Measurements from ENCODE around the gene CALHM5. TPM values are rescaled to one million over a fixed set of nuclear protein-coding genes. Genes with fewer than 3 reads are reported as not detected.
"Not testable (repeated sequence)": the region's sequence is repeated elsewhere in the genome, so short reads cannot be mapped to it uniquely, and the experiment has no call there.

Gene CALHM5
- total RNA-seq, 2 experiments from 2014 or later = not detected

DNA sequence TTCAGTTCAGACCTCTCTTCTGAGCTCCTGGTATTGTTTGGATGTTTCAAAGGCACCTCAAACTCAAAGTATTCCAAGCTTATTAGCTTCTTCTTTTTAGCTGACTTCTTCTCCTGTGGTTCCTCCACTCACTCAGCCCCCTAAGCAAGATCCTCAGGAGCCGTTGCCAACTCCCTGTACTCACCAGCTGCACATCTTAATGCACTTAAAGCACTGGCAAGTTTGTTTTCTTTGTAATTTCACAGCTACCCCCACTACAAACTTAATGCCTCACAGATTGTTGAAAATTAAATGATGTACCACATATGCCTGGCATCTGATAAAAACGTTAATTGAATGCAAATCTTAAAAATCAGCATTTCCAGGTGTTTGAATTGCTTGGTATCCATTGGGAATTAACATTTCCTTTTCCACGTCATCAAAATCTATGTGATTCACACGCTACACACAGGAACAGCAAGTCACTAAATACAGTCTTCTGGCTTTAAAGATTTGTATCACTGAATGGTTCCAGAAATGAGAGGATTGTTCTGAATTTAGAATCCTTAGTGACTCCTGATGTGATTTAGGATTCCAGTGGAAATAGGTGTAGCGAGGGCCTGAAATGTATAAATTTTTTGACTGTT is 25.8 kb upstream of the CALHM5 start:
- H3K9me3 Mint-ChIP-seq (ENCODE audit: low read depth) = no peaks in the 10 kb centered on the region
- no peak for ATAC-seq
- H3K36me3 Mint-ChIP-seq = no peaks in the 10 kb centered on the region
- CTCF ChIA-PET = no interaction called here
- H3K27ac Mint-ChIP-seq = no peak overlapping the region
- no peaks in the 10 kb centered on the region for H3K4me1 Mint-ChIP-seq
- no peak for DNase-seq
- no peak overlapping the region for H3K4me3 Mint-ChIP-seq
- peaks cover 64% of the 10 kb centered on the region for H3K27me3 Mint-ChIP-seq

DNA sequence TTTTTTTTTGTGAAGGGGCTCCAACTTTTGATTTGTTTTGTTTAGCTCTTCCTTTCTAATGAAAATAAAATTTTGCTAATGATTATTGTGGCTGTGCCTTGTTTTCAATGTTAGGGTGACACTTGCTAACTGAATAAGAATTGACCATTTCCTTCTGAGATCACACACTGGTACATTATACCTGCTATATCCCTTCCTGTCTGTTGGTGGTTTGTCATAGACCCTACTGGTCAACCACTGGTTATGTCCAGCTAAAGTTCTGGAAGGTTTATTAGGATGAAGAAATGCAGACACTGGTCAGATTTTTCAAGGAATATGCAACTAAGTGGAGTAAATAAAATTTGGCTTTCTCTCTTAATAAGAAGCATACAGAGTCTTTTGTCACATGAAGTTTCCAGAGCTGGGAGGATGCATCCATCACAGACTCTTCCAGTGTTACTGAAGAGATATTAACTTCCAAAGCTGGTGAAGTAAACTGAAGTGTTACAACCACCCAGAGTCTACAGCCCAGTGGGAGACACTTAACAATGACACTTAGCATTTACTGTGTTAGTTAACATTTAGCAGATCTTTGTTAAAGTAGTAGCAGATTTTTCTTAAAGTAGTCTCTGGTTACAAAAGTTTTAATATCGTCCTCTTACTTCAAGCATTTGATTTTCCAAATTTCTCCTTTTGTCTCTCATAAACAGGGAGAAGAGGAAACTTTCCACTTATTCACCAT is 19.7 kb upstream of the CALHM5 start:
- Mint-ChIP-seq H3K27me3 (peaks cover 34% of the 10 kb centered on the region), H3K27ac (no peak overlapping the region), H3K4me3 (no peak overlapping the region), H3K9me3 (ENCODE audit: low read depth) (no peaks in the 10 kb centered on the region), H3K36me3 (no peaks in the 10 kb centered on the region), H3K4me1 (no peaks in the 10 kb centered on the region)
- DNase-seq (no peak), ATAC-seq (no peak)
- CTCF ChIA-PET = no interaction called here

DNA sequence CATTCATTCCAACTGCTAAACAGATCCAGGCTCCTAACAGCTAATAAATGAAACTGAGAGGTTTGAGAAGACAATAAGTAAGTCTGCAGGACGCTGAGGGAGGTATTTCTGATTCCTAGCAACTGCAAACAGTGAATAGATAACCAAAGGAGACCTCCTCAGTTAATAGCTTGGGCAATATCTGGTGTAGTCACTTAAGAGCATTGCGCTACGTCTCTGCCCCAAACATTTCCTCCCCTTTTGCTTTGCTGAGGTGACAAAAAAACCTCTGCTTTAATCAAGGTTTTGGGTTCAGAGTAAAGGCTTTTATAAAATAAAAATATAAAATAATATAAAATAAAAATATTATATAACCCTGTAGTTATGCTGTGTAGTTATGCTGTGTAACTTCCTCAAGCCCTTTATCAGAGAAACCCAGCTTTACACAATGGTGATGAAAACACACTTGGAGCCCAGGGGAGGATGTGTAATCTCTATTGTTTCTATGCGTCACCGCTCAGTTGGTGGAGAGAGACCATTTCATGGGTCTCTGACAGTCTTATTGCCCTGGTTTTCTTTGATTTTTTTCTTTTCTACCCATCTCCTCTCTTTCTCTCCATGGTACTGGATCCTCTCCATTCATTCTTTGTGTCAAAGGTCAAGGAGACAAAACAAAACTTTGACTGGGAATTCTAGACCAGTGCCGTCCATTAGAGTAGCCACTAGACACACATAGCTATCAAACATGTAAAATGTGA is 18.9 kb upstream of the CALHM5 start:
- no peaks in the 10 kb centered on the region for H3K9me3 Mint-ChIP-seq (ENCODE audit: low read depth)
- CTCF ChIA-PET = no interaction called here
- ATAC-seq = no peak
- H3K36me3 Mint-ChIP-seq = no peaks in the 10 kb centered on the region
- H3K4me1 Mint-ChIP-seq = no peaks in the 10 kb centered on the region
- no peak overlapping the region for H3K4me3 Mint-ChIP-seq
- DNase-seq = no peak
- H3K27ac Mint-ChIP-seq = no peak overlapping the region
- H3K27me3 Mint-ChIP-seq = peaks cover 32% of the 10 kb centered on the region

DNA sequence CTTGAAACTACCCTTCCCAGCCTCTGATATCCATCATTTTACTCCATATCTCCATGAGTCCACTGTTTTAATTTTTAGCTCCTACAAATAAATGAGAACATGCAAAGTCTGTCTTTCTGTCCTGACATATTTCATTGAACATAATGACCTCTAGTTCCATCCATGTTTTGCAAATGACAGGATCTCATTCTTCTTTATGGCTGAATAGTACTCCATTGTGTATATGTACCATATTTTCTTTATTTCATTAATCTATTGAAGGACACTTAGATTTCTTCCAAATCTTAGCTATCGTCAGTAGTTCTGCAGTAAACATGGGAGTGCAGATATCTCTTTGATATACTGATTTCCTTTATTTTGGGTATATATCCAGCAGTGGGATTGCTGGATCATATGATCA is 16.3 kb upstream of the CALHM5 start:
- H3K4me1 Mint-ChIP-seq; H3K9me3 Mint-ChIP-seq (ENCODE audit: low read depth); ATAC-seq; CTCF ChIA-PET; H3K27ac Mint-ChIP-seq; H3K36me3 Mint-ChIP-seq; DNase-seq; H3K4me3 Mint-ChIP-seq: not testable (repeated sequence)
- H3K27me3 Mint-ChIP-seq = peaks cover 31% of the 10 kb centered on the region

DNA sequence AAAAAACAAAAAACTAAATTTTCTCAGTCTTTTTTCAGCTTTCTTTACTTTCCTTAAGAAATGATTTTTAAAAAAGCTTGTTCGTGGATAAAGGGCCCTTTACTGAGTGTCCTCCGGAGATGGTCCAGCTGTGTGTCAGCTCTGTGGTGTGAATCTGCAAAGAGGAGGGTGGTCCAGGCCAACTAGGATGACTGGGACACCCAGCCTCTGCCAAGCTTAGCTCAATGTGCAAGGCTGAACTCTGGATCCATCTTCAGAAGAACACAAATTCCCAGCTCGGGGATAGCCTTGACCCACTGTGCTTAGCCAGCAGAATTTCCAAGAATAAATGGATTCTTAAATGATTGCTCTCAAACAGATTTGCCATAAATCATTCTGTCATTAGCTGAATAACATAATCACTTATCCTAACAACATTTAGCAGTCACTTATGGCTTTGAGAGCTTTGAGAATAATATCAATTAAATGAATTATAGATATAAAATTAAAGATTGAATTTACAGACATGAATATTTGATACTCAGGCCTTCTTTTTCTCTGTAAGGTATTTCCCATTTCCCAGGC is 14.2 kb upstream of the CALHM5 start:
- CTCF ChIA-PET = interaction anchor here (0.7 to 0.9 kb wide), 3 partner anchors 15 to 43 kb away, joined by 3 to 4 read pairs (median 4); partner anchors contain the start of gene CALHM5
- no peak for ATAC-seq

DNA sequence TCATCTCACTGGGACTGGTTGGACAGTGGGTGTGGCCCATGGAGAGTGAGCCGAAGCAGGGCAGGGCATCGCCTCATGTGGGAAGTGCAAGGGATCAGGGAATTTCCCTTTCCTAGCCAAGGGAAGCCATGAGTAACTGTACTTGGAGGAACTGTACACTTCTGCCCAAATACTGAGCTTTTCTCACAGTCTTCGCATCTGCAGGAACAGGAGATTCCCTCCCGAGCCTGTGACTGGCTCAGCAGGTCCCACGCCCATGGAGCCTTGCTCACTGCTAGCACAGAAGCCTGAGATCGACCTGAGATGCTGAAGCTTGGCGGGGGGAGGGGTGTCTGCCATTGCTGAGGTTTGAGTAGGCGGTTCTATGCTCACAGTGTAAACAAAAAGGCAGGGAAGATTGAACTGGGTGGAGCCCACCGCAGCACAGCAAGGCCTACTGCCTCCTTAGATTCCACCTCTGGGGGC is 10.4 kb upstream of the CALHM5 start:
- H3K9me3 Mint-ChIP-seq (ENCODE audit: low read depth) = no peaks in the 10 kb centered on the region
- CTCF ChIA-PET = no interaction called here

More for the DNA sequence above, 14.2 kb upstream of the CALHM5 start:
- Mint-ChIP-seq H3K4me1 (no peaks in the 10 kb centered on the region), H3K27me3 (peaks cover 26% of the 10 kb centered on the region), H3K36me3 (peaks cover 5% of the 10 kb centered on the region), H3K27ac (no peak overlapping the region), H3K9me3 (ENCODE audit: low read depth) (no peaks in the 10 kb centered on the region), H3K4me3 (no peak overlapping the region)
- no peak for DNase-seq

DNA sequence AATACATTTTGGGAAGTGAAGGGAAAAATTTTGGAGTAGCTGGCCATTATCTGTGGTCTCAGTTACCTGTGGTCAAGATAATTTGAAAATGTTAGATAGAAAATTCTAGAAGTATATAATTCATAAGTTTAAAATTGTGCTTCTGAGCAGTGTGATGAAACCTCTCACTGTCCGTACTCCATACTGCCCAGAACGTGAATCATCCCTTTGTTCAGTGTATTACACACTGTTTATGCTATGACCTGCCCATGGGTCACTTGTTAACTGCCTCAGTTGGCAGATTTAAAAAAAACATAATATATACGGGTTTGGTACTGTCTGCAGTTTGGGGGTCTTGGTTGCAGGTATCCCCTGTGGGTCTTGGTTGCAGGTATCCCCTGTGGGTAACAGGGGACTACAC is 4.1 kb upstream of the CALHM5 start:
- Mint-ChIP-seq H3K9me3 (ENCODE audit: low read depth) (no peaks in the 10 kb centered on the region), H3K27me3 (peaks cover 35% of the 10 kb centered on the region), H3K4me3 (no peak overlapping the region), H3K36me3 (peaks cover 1% of the 10 kb centered on the region), H3K4me1 (no peaks in the 10 kb centered on the region), H3K27ac (no peak overlapping the region)
- CTCF ChIA-PET = no interaction called here
- DNase-seq (no peak), ATAC-seq (no peak)

More for the DNA sequence above, 10.4 kb upstream of the CALHM5 start:
- Mint-ChIP-seq H3K4me3 (no peak overlapping the region), H3K27ac (no peak overlapping the region), H3K4me1 (no peaks in the 10 kb centered on the region), H3K36me3 (peaks cover 6% of the 10 kb centered on the region), H3K27me3 (peaks cover 42% of the 10 kb centered on the region)
- ATAC-seq (no peak), DNase-seq (no peak)

DNA sequence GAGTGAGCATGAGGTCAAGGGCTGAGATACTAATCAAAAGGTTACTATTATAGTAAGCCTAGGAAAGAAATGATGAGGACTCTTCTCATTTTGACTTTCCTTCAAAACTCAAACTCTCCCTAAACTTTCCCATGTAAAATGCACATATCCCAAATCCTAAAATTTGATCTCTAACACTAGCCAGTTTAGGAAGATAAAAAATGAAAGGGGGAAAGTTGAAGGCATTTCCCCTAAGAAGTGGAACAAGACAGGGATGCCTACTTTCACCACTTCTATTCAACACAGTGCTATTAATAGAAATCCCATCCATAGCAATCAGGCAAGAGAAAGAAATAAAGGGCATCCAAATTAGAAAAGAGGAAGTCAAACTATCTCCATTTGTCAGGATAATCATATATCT is 2.9 kb upstream of the CALHM5 start:
- H3K4me1 Mint-ChIP-seq = no peaks in the 10 kb centered on the region
- H3K27me3 Mint-ChIP-seq = peaks cover 28% of the 10 kb centered on the region
- no peaks in the 10 kb centered on the region for H3K9me3 Mint-ChIP-seq (ENCODE audit: low read depth)
- no peak for ATAC-seq
- DNase-seq = no peak
- CTCF ChIA-PET = no interaction called here
- H3K4me3 Mint-ChIP-seq = no peak overlapping the region
- H3K36me3 Mint-ChIP-seq = no peaks in the 10 kb centered on the region
- H3K27ac Mint-ChIP-seq = no peak overlapping the region

DNA sequence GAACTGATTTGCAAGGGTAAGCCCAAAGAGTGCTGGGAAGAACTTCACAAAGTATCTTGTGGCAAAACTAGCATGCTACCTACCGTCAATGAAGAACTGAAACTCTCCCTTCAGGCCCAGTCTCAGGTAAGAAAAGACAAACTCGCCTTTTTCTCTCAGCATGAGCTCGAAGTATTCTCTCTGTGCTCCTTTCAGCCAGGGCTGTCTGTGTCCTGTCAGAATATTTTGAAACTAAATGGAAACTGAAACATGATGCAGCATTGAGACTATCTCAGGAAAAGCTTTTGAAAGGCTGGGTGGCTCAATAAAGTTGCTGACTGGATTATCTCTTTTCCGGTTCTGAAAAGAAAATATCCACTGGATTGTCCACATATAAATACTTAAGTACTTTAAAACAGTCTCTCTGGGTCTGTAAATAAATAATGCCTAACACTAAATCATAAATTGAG is 696 bp downstream of the CALHM5 start:
- ATAC-seq (no peak), DNase-seq (no peak)
- Mint-ChIP-seq H3K4me1 (no peaks in the 10 kb centered on the region), H3K27ac (no peak overlapping the region), H3K4me3 (no peak overlapping the region), H3K36me3 (no peaks in the 10 kb centered on the region), H3K27me3 (peaks cover 16% of the 10 kb centered on the region), H3K9me3 (ENCODE audit: low read depth) (no peaks in the 10 kb centered on the region)
- CTCF ChIA-PET = interaction anchor here (1.0 to 1.9 kb wide), 4 partner anchors 10 to 243 kb away, joined by 3 to 5 read pairs (median 4); no protein-coding TSS in a partner anchor

DNA sequence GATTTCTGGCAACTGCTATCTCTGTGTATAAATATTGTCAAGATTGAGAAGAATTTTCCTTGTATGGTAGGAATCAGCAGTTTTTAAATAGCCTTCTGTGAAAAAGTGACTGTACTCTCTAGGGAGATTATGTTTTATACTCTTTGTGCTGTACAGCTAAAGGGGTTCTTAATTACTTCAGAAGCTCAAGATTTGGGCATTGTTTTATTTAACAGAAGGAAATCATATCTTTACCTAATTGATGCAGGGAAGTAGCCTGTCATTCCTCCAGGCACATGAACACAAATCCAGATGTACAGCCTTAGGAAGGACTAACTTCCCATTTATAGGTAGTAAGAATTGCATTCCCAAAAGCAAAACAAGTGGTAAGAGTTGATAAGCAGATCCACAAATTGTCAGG is 1.3 kb downstream of the CALHM5 start:
- Mint-ChIP-seq H3K27me3 (peaks cover 16% of the 10 kb centered on the region), H3K36me3 (no peaks in the 10 kb centered on the region), H3K27ac (no peak overlapping the region), H3K4me1 (no peaks in the 10 kb centered on the region), H3K4me3 (no peak overlapping the region), H3K9me3 (ENCODE audit: low read depth) (no peaks in the 10 kb centered on the region)
- DNase-seq (no peak), ATAC-seq (no peak)
- CTCF ChIA-PET = interaction anchor here (1.0 to 1.9 kb wide), 3 partner anchors 9 to 244 kb away, joined by 3 to 5 read pairs (median 3); no protein-coding TSS in a partner anchor

DNA sequence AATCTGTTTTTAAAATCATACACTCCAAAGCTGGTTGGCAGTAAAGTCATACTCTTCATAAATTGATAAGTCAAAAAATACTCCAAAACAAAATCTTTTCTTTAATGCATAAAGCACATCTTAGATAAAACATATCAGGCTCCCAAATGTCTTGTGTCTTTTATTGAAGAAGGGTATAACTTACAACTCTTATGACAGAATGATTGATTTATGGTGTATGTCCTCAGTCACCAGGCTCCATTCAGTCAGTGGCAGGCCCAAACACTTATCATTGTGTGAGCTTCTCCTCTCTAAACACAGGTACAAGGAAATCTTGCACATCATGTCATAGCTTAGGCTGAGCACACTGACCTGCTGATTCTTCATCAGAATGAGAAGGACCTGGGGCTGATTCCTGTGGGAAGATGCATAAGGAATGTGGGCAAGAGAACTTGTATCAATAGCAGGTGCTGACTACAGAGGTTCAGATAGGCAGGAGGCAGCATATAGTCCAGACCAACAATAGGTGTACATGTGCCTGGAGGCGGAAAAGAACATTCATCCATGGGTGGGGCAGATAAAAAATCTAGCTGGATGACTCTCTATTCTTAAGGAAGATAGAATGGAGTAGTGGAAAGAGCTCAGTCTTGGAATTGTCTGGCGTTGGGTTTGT is 1.9 kb downstream of the CALHM5 start:
- no peak for ATAC-seq

DNA sequence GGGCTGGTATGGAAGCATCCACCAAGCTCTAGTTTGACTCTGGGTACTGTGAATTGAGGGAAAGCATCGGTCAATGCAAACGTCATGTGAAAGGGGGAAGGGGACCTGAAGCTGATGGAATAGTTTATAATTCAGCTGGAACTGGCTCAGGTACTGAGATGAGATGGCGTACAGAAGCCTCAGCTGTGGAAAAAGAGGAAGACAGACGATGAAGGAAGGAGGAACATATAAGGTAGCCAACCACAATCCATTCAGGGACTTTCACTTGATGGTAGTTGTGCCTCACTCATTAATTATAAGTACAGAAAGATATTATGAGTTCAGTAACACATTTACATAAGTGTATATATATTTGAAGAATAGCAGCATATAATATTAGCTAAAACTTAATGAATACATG is 2.7 kb downstream of the CALHM5 start:
- CTCF ChIA-PET = interaction anchor here (1.0 kb wide), 1 partner anchor 226 kb away, joined by 3 read pairs; no protein-coding TSS in a partner anchor

More for the DNA sequence above, 1.9 kb downstream of the CALHM5 start:
- DNase-seq = no peak
- Mint-ChIP-seq H3K36me3 (no peaks in the 10 kb centered on the region), H3K4me1 (no peaks in the 10 kb centered on the region), H3K9me3 (ENCODE audit: low read depth) (no peaks in the 10 kb centered on the region), H3K27ac (no peak overlapping the region), H3K4me3 (no peak overlapping the region), H3K27me3 (peaks cover 18% of the 10 kb centered on the region)
- CTCF ChIA-PET = interaction anchor here (1.9 kb wide), 1 partner anchor 21 kb away, joined by 5 read pairs; no protein-coding TSS in a partner anchor

DNA sequence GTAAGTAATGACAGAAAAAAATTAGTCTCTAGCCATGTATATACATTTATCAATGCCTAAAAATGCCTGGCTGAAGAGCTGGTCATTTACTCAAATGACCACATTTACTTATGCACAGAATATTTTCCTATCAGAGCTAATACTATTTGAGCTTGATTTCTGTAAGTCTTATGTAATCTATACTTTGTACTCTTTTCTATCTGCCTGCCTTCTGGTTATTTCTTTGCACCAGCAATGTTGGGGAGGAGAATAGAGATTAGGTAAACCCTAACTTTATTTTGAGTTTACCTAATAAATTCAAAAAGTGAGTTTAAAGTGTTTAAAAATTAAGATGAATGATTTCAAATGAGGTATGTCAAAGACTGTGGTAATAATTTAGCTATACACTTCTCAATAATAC is 3.7 kb downstream of the CALHM5 start:
- H3K36me3 Mint-ChIP-seq = no peaks in the 10 kb centered on the region
- no peaks in the 10 kb centered on the region for H3K4me1 Mint-ChIP-seq
- ATAC-seq (no peak), DNase-seq (no peak)
- no peak overlapping the region for H3K27ac Mint-ChIP-seq
- no peaks in the 10 kb centered on the region for H3K9me3 Mint-ChIP-seq (ENCODE audit: low read depth)
- CTCF ChIA-PET = interaction anchor here (1.0 kb wide), 1 partner anchor 227 kb away, joined by 3 read pairs; no protein-coding TSS in a partner anchor
- H3K4me3 Mint-ChIP-seq = no peak overlapping the region
- H3K27me3 Mint-ChIP-seq = peaks cover 14% of the 10 kb centered on the region

More for the DNA sequence above, 2.7 kb downstream of the CALHM5 start:
- H3K4me1 Mint-ChIP-seq = no peaks in the 10 kb centered on the region
- no peak overlapping the region for H3K27ac Mint-ChIP-seq
- H3K9me3 Mint-ChIP-seq (ENCODE audit: low read depth) = no peaks in the 10 kb centered on the region
- no peak for DNase-seq
- no peak overlapping the region for H3K4me3 Mint-ChIP-seq
- H3K36me3 Mint-ChIP-seq = no peaks in the 10 kb centered on the region
- H3K27me3 Mint-ChIP-seq = peaks cover 16% of the 10 kb centered on the region
- ATAC-seq = no peak
